Kidney glomerular epithelial cell (primary cell): ENCODE data around the gene VASN.
"Not testable (repeated sequence)": the region's sequence is repeated elsewhere in the genome, so short reads cannot be mapped to it uniquely, and the experiment has no call there.

ENCODE experiments used
- DNase-seq: peaks from one replicate; lab custom pipeline; 2025; lab: John Stamatoyannopoulos, UW

Gene VASN

DNA sequence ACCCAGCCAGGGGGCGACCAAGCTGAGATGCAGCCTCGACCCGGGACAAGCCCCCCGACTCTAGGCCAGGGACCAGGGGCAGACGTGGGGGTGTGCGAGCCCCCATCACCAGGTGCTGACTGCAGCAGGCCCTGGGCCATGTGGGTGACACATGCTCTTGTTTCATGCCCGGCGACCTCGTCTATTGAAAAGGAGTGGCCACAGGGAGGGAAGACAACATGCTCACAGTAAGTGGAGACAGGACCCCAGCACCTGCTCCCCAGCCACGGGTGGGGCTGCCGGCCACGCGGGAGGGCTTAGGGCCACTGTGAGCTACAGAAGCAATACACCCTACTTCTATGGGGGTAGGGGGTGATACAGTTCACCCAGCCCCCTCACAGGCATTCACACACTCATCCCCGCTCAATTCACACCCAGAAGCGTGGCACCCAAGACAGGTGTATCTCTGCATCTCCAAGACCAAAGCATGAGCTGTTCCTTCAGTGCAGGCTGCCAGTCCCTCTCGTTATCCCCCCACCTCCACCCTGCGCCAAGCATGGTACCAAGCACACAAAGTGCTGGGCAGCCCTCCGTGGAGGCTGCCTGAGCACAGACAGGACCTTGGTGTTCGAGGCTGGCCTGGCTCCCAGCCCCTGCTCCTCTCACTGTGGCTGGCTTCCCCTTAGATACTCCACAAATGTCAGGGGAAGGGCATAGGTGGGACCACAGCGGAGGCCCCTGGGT, 13.6 kb downstream of the VASN start:
- no peak for DNase-seq

- no peak for DNase-seq
Measured at GRCh38 chr16:4385789-4386450, 14.3 kb downstream of the VASN start.

DNA sequence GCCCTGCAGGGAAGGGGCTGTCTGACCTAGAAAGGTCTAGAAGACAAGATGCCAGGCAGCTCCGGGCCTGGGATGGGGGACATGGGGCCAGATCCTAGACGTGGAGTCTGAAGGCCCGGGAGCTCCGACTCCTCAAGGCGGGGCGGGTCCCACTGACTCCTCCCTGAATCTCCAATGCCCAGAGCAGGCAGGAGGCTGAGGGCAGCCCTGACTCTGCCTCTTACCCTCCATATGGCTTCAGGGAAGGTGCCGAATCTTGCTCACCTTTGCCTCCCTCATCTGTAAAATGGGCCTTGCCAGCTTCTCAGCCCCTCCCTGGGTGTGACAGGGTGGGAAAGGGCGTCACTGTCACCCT, 14.8 kb downstream of the VASN start:
- no peak for DNase-seq

GRCh38 chr16:4386951-4387565, 15.4 kb downstream of the VASN start:
- DNase-seq: no peak

DNA sequence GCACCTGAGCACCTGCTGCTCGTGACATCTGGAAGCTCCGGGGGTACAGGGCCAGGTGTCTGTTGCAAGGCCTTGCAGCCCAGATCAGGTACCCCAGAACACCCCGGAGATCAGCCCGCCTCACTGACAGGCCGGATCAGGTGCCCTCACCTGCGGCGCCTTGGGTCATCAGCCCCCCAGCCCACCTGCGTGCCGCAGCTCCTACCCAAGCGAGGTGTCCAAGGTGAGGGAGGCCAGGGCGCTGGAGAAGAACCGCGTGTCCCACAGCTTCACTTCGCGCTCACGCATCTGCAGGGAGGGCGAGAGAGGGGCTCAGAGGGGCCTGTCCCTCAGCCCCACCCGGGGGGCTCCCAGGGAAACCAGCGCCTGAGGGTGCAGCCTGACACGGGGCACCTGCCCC, 16.1 kb downstream of the VASN start:
- no peak for DNase-seq

- DNase-seq: no peak
Measured at GRCh38 chr16:4388271-4389021, 16.8 kb downstream of the VASN start.

DNA sequence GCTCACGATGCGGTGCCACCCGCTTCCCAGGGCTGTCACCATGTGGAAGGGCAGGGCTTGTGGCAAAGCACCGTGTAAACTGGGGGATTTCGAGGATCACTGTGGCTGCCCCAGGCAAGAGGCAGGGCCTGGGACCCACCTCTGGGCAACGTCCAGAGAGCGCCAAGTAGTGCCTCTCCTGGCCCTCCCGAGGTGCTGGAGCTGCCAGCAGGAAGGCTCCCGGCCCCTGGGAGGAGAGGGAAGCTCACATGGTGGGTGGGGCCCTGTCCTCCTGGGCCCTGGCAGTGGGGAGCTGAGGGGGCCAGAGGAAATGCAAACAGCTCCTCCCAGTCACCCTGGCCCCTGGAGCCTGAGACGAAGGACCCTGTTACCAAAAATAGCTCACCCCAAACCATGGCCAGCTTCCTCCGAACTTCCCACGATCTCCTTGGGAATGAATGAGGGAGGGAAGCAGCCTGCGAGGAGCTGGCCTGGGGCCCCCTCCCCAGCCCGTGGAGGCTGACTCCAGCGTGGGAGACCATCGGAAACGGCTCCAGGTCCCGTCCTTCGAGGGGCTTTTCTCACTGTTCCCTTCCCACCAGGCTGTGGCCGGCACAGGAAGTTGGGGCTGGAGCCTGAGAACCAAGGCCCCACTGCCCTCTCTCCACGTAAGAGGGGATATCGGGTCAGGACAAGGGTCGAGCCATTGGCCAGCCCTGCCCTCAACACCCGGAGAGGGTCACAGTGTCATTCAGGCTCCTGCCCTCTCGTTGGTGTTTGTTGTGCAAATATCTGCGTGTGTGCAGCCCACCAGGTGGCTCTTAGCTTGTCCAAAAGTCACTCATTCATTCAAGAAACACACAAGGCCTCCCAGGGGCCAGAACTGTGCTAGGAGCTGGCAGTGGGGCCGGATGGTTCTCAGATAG, 17.7 kb downstream of the VASN start:
- no peak for DNase-seq

- DNase-seq: no peak
Measured at GRCh38 chr16:4390266-4391260, 18.9 kb downstream of the VASN start.

DNA sequence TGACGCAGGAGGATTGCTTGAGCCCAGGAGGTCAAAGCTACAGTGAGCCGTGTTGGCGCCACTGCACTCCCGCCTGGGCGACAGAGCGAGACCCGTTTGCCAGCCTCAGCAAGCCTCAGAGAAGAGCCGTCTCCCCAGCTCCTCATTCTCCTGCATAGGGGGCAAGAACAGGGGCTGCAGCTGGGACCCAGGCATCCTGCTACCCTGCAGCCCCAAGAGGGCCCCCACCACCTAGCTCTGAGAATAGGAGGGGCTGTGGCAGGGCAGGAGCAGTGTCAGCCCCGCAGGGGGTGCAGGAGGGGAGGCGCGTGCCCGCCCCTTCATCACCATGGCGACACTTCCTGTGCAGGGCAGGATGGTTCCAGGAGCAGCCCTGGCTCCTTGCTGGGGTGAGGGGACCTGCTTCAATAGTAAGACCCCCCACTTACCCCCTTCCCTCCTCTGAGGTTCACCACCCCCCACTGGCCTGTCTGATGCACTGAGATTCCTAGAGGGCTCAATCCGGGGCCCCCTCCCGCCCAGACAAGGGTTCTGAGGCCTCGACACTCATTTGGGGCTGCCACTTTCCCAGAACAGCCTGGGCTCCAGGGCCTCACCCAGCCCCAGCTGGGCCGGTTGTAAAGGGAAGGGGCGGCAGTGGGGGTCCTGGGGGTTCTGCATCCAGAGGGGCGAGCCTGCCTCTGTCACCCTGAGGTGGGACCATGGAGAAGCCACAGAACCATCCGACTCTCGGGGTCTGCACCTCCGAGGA, 20.2 kb downstream of the VASN start:
- DNase-seq: no peak

GRCh38 chr16:4392382-4393239, 21.0 kb downstream of the VASN start:
- DNase-seq: no peak

DNA sequence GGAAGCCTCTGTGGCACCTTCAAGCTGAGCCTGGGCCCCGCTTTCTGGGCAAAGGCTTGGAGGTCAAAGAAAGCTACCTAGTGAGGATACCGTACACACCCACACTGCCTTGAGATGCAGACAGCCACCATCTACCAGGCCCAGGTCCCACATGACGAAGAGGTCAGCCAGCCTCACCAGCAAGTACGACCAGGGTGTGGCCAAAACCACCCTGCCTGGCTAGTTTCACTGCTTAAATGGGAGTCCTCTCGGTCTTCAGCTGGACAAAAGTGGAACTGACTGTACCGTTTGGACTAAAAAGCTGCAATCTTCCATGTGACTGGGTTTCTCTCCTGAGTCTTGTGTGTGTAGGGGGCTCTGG, 21.6 kb downstream of the VASN start:
- DNase-seq: no peak

DNA sequence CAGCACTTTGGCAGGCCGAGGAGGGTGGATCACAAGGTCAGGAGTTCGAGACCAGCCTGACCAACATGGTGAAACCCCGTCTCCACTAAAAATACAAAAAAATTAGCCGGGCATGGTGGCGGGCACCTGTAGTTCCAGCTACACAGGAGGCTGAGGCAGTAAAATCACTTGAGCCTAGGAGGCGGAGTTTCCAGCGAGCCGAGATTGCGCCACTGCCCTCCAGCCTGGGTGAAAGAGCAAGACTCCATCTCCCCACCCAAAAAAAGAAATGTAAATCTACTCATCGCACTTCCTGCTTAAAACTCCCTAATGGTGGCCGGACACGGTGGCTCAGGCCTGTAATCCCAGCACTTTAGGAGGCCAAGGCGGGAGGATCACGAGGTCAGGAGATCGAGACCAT, 22.2 kb downstream of the VASN start:
- DNase-seq: not testable (repeated sequence)

GRCh38 chr16:4395055-4395726, 23.5 kb downstream of the VASN start:
- no peak for DNase-seq

DNA sequence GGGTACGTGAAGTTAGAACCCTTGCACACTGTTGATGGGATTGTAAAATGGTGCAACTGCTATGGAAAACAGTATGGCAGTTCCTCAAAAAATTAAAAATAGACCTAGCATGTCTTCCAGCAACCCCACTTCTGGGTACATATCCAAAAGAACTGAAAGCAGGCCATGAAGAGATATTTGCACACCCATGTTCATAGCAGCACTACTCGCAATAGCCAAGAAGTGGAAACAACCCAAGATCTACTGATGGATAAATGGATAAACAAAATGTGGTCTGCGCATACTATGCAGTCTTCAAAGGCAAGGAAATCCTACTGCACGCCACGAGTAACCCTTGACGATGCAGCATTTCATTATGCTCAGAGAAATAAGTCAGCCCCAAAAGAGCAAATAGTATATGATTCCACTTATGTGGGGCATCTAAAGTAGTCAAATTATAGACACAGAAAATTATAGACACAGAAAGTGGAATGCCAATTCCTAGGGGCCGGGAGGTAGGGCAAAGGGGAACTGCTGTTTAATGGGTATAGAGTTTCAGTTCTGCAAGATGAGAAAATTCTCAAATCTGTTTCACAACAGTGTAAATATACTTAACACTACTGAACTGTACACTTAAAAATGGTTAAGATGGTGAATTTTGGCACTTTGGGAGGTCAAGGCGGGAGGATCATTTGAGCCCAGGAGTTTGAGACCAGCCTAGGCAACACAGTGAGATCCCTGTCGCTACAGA, 27.5 kb downstream of the VASN start:
- DNase-seq: no peak

DNA sequence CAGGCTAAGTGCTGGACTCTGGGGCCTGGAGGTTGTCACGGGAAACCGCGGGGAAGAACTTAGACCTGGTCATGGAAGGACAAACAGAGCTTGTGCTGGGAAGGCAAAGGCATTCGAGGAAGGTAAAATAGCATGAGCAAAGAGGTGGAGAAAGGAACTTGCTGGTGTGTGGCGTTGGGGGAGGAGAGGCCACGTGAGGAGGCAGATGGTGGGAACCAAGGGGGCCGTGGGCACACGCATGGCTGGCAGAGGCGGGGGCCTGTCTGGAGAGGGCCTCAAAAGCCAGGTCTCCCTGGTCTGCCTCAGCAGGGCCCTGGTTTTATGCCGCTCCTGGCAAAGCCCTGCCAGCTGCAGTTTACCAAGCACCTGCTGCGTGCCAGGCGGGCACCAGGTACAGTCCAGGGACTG, 29.4 kb downstream of the VASN start:
- no peak for DNase-seq

- no peak for DNase-seq
Measured at GRCh38 chr16:4401510-4401909, 29.9 kb downstream of the VASN start.

GRCh38 chr16:4402439-4403132, 30.9 kb downstream of the VASN start:
- DNase-seq: peak; percentile 39
